Spinal cord (tissue), 10 donors: ENCODE data around the gene RPAP2. TPM values are rescaled to one million over a fixed set of nuclear protein-coding genes. Genes with fewer than 3 reads are reported as not detected.

Source experiments
- DNase-seq, 6 donors: peaks; one replicate each; pipeline versions ENCODE4 v3.0.0 to v3.0.0-alpha.2; 2013 to 2015; ENCODE audit warnings: low spot score in 6 of 6, low read depth in 4 of 6
- H3K27ac ChIP-seq: one replicate; pipeline ENCODE4 v1.5.1; 2013; ENCODE audit warnings: low read depth, low read length, control low read depth
- H3K27me3 ChIP-seq: one replicate; pipeline ENCODE4 v1.6.1; 2013; ENCODE audit warnings: low read length; ENCODE audit not compliant: control insufficient read depth, insufficient read depth
- H3K36me3 ChIP-seq: one replicate; pipeline ENCODE4 v1.6.1; 2013; ENCODE audit warnings: low read length; ENCODE audit not compliant: control insufficient read depth, insufficient read depth
- H3K4me1 ChIP-seq: one replicate; pipeline ENCODE4 v1.6.1; 2013; ENCODE audit warnings: low read length; ENCODE audit not compliant: control insufficient read depth, insufficient read depth
- H3K4me3 ChIP-seq: one replicate; pipeline ENCODE4 v1.5.1; 2013; ENCODE audit warnings: low read depth, low read length, control low read depth
- H3K9me3 ChIP-seq: one replicate; pipeline ENCODE4 v1.6.1; 2013; ENCODE audit warnings: low read length; ENCODE audit not compliant: control insufficient read depth, insufficient read depth
- WGBS: methylation state at CpG from one replicate; pipeline ENCODE4 v1.1.5; 2013; ENCODE audit warnings: missing lambda C conversion rate; ENCODE audit not compliant: insufficient coverage; 5-methylcytosine and 5-hydroxymethylcytosine counted together
- polyA plus RNA-seq, 2 donors: library from polyadenylated mRNA; unstranded; fragments of 120-200 nt; gene quantifications; one replicate each; pipeline ENCODE4 v1.2.1, GENCODE V29; 2013; ENCODE audit not compliant: insufficient read length in 2 of 2
- small RNA-seq: library from RNA; depleted of rRNA; stranded (forward); fragments of <200 nt; gene quantifications from one replicate; pipeline ENCODE3, GENCODE V24; 2014; ENCODE audit warnings: low replicate concordance
- total RNA-seq, 2 donors: library from RNA; depleted of rRNA in 1 of 2; stranded (reverse); fragments of 120-200 nt in 1 of 2; fragments of >200 nt in 1 of 2; gene quantifications; one replicate each; pipeline versions ENCODE4 v1.2.3 to v1.2.4, GENCODE V29; 2013 to 2014
- donor health status: healthy.

RPAP2 gene
- total and polyA plus RNA-seq, 4 donors: 13.6 to 35.3 (median 20.0) TPM

- no peak for DNase-seq
- no peaks in the 10 kb centered on the region for H3K27me3 ChIP-seq
- no peak overlapping the region for H3K4me3 ChIP-seq
- H3K9me3 ChIP-seq: no peaks in the 10 kb centered on the region
- H3K27ac ChIP-seq: no peak overlapping the region
- no peaks in the 10 kb centered on the region for H3K4me1 ChIP-seq
- no CpG with 5 or more reads among the region's 2 CpGs for WGBS
- no peaks in the 10 kb centered on the region for H3K36me3 ChIP-seq
Measured at GRCh38 chr1:92447976-92448375, 149.1 kb downstream of the RPAP2 start.

Small RNA genes lying within 50 kb of the gene (small RNA-seq; reads per million reads assigned to genes)
- not detected for gene RN7SL824P

Other genes starting within 250 kb of the RPAP2 start
- gene SETSIP, start 223.6 kb upstream of the RPAP2 start, total RNA-seq: under 1 TPM in 1 of 2 donors, not detected in 1; 0.44 TPM
- gene SETSIP, start 223.6 kb upstream of the RPAP2 start, polyA plus RNA-seq: under 1 TPM in 1 of 2 donors, not detected in 1; 0.42 TPM
- 10 to 100 TPM; 15.4 to 56.1 TPM for gene BTBD8, start 218.7 kb upstream of the RPAP2 start, total RNA-seq
- gene BTBD8, start 218.7 kb upstream of the RPAP2 start, polyA plus RNA-seq: 10 to 100 TPM; 18.0 to 27.3 TPM
- gene C1orf146, start 81.1 kb upstream of the RPAP2 start, total RNA-seq: not detected
- gene C1orf146, start 81.1 kb upstream of the RPAP2 start, polyA plus RNA-seq: under 1 TPM; 0.36 to 0.60 TPM
- gene GLMN, start 72 bp upstream of the RPAP2 start, total RNA-seq: 10 to 100 TPM; 15.1 to 25.8 TPM
- 10 to 100 TPM; 23.9 to 28.7 TPM for gene GLMN, start 72 bp upstream of the RPAP2 start, polyA plus RNA-seq
- gene GFI1, start 187.9 kb downstream of the RPAP2 start, total RNA-seq: 1 to 10 TPM in 1 of 2 donors, under 1 TPM in 1; 0.44 to 1.2 TPM
- gene GFI1, start 187.9 kb downstream of the RPAP2 start, polyA plus RNA-seq: under 1 TPM; 0.16 to 0.26 TPM